WTC11 (cell line): ENCODE data around the gene LAMTOR5. TPM values are rescaled to one million over a fixed set of nuclear protein-coding genes. Genes with fewer than 3 reads are reported as not detected.

Experiments used
- ATAC-seq: fragments of 200-7000 bp; cut with Tn5 transposase; 2 replicates; pipeline ENCODE4 v1.10.0; 2021; ENCODE audit warnings: mild to moderate bottlenecking, moderate library complexity
- CTCF ChIA-PET: fragments of 300-600 bp; sonication (Branson Sonifier 250); formaldehyde crosslinking; loops from one replicate; lab custom pipeline; 2021; ENCODE audit warnings: antibody characterized with exemption; lab: Charles Lee
- POLR2A ChIA-PET: fragments of 350-600 bp; sonication (Branson Sonifier 250); formaldehyde crosslinking; loops from one replicate; lab custom pipeline; 2021; ENCODE audit warnings: antibody characterized with exemption; lab: Charles Lee
- DNase-seq: peaks from one replicate; pipeline ENCODE4 v3.0.0; 2021; ENCODE audit warnings: low spot score
- H3K27ac Mint-ChIP-seq: 2 replicates; pipeline ENCODE4 v1.8.0; 2021; ENCODE audit warnings: mixed read lengths
- H3K27me3 Mint-ChIP-seq: 2 replicates; pipeline ENCODE4 v1.8.0; 2021; ENCODE audit warnings: low read depth, mild to moderate bottlenecking, moderate library complexity, mixed read lengths
- H3K36me3 Mint-ChIP-seq: 2 replicates; pipeline ENCODE4 v1.8.0; 2021; ENCODE audit warnings: mixed read lengths
- H3K4me1 Mint-ChIP-seq: 2 replicates; pipeline ENCODE4 v1.8.0; 2022; ENCODE audit warnings: mixed read lengths
- H3K4me3 Mint-ChIP-seq: 2 replicates; pipeline ENCODE4 v1.8.0; 2021; ENCODE audit warnings: mild to moderate bottlenecking, moderate library complexity, mixed read lengths
- H3K9me3 Mint-ChIP-seq: 2 replicates; pipeline ENCODE4 v1.8.0; 2021; ENCODE audit warnings: mixed read lengths
- AR ChIP-seq: fragments of 250-450 bp; sonication (Bioruptor Pico); IDR thresholded peaks from 2 replicates; pipeline ENCODE4 v1.9.0; 2021; ENCODE audit warnings: mild to moderate bottlenecking
- ARID4B ChIP-seq: sonication (generic); formaldehyde crosslinking; IDR thresholded peaks from 2 replicates; pipeline ENCODE4 v1.8.0; 2023; ENCODE audit warnings: missing genetic modification reagents, mild to moderate bottlenecking, borderline replicate concordance
- ATF1 ChIP-seq: sonication (generic); formaldehyde crosslinking; IDR thresholded peaks from 2 replicates; pipeline ENCODE4 v1.8.1; 2023; ENCODE audit warnings: mild to moderate bottlenecking, moderate library complexity, missing genetic modification reagents
- CDX4 ChIP-seq: fragments of 250-450 bp; sonication (Bioruptor Pico); IDR thresholded peaks from 2 replicates; pipeline ENCODE4 v1.9.0; 2021; ENCODE audit warnings: moderate library complexity, mild to moderate bottlenecking, inconsistent platforms, borderline replicate concordance
- CREM ChIP-seq: sonication (generic); formaldehyde crosslinking; IDR thresholded peaks from 2 replicates; pipeline ENCODE4 v1.8.1; 2022; ENCODE audit warnings: mild to moderate bottlenecking, missing genetic modification reagents, moderate library complexity
- CTCF ChIP-seq: fragments of 200-600 bp; IDR thresholded peaks from 2 replicates; pipeline ENCODE4 v1.8.0; 2022; ENCODE audit warnings: antibody characterized with exemption
- GABPB1 ChIP-seq: sonication (generic); formaldehyde crosslinking; IDR thresholded peaks from 2 replicates; pipeline ENCODE4 v1.8.1; 2023; ENCODE audit warnings: mild to moderate bottlenecking, missing genetic modification reagents
- ZBTB43 ChIP-seq: sonication (generic); formaldehyde crosslinking; IDR thresholded peaks from 2 replicates; pipeline ENCODE4 v1.8.1; 2023; ENCODE audit warnings: mild to moderate bottlenecking, missing genetic modification reagents
- ZMAT4 ChIP-seq: fragments of 250-450 bp; sonication (Bioruptor Pico); IDR thresholded peaks from 2 replicates; pipeline ENCODE4 v1.9.0; 2021; ENCODE audit warnings: mild to moderate bottlenecking
- ZNF396 ChIP-seq: fragments of 250-450 bp; sonication (Bioruptor Pico); IDR thresholded peaks from 2 replicates; pipeline ENCODE4 v1.8.0; 2021; ENCODE audit warnings: mild to moderate bottlenecking, moderate library complexity, borderline replicate concordance
- ZNF425 ChIP-seq: fragments of 250-450 bp; sonication (Bioruptor Pico); conservative IDR thresholded peaks from 2 replicates; pipeline ENCODE4 v1.9.0; 2021; ENCODE audit warnings: mild to moderate bottlenecking
- ZNF512 ChIP-seq: sonication (generic); formaldehyde crosslinking; IDR thresholded peaks from 2 replicates; pipeline ENCODE4 v1.8.1; 2022; ENCODE audit warnings: missing genetic modification reagents, borderline replicate concordance
- total RNA-seq: library from RNA; stranded (reverse); gene quantifications from 3 replicates; pipeline ENCODE4 v1.2.3, GENCODE V29; 2021

Gene LAMTOR5
- total RNA-seq, 1 experiment from 2014 or later, result 76.0 TPM

- TF ChIP-seq AR (CRISPR knock-in tag), result no peak
- no peak for TF ChIP-seq ARID4B (CRISPR knock-in tag)
- TF ChIP-seq ATF1 (CRISPR knock-in tag), result no peak
- TF ChIP-seq CTCF, result no peak
These were observed 19.4 kb upstream of the LAMTOR5 start (continued) for GRCh38 chr1:110426854-110427253.

- H3K9me3 Mint-ChIP-seq, result peaks cover 14% of the 10 kb centered on the region
- CTCF ChIA-PET, result interaction anchor here (0.6 to 1.6 kb wide), 5 partner anchors 13 to 296 kb away, joined by 3 to 6 read pairs (median 4); no protein-coding TSS in a partner anchor
- peaks cover 13% of the 10 kb centered on the region for H3K4me1 Mint-ChIP-seq
- peaks cover 12% of the 10 kb centered on the region for H3K36me3 Mint-ChIP-seq
- TF ChIP-seq GABPB1 (CRISPR knock-in tag) (no peak), CDX4 (CRISPR knock-in tag) (no peak), ZMAT4 (CRISPR knock-in tag) (no peak), ZNF396 (CRISPR knock-in tag) (no peak), ZBTB43 (no peak), CREM (no peak), ZNF425 (CRISPR knock-in tag) (no peak), ZNF512 (CRISPR knock-in tag) (no peak)
- no peak for ATAC-seq
- no peaks in the 10 kb centered on the region for H3K27me3 Mint-ChIP-seq
- no peak overlapping the region for H3K27ac Mint-ChIP-seq
- no peak for DNase-seq
- POLR2A ChIA-PET, result no interaction called here
- H3K4me3 Mint-ChIP-seq, result no peak overlapping the region
These were observed 18.2 kb upstream of the LAMTOR5 start for GRCh38 chr1:110425612-110426152.
